GM18502 (cell line): ENCODE data around the gene FGFBP1.
"Not testable (repeated sequence)": the region's sequence is repeated elsewhere in the genome, so short reads cannot be mapped to it uniquely, and the experiment has no call there.

Source experiments
- ATAC-seq: cut with Tn5 transposase; IDR thresholded peaks from one replicate; pipeline ENCODE4 v1.9.1; 2021; ENCODE audit warnings: mild to moderate bottlenecking; ENCODE audit not compliant: unreplicated experiment, poor library complexity

The FGFBP1 gene

DNA sequence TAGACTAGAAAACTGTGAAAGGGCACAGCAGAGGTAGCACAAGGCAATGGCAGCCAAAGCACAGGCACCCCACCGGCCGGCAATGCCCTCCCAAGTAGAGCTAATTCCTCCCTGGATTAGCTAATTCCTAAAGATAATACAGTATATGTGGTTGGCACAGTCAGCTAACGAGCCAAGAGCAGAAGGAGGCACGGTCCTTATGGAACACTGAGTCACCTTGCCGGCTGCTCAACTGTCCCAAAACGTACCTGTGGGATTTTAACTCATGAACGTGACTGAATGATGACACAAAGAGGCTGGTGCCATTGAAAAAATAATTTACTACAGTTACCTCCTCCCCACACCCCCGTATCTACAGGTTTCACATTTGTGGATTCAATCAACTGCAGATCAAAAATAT lies 9.1 kb upstream of the FGFBP1 start:
- no peak for ATAC-seq

DNA sequence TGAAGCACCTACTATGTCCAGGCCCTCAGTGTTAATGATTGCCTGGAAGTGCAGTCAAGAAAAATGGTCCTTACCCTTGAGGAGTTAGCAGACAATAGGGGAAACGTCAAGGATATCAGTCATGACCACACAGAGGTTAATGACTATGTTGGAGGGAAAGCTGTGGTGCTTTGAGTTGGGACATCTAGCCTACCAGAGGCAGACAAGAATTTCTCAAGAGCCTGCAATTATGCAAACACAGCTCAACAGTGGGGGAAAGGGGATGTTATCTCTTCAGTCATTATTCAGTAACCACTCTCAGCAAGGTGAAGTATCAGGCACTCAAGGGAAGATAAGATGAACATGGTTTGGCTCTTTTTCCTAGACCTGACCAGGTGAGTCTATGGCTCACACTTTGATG lies 7.0 kb upstream of the FGFBP1 start:
- ATAC-seq, result no peak

DNA sequence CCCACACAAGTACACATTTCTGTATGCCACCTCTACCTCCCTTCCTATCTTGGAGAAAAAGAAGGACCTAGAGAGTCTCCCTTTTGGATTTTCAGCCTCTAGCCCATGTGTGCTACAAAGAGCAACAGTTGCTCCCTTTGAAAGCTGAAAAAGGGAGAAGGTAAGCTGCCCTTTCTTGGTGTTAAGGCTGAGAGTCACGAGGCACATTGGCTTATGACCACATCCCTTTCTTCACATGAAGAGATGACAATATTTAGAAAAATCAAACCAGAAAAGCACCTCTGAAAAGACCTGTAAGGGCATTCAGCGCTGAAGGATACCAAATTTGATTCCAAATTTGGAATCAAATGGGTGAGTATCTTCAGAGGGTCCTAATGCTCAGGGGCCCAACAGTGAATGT lies 6.4 kb upstream of the FGFBP1 start:
- no peak for ATAC-seq

DNA sequence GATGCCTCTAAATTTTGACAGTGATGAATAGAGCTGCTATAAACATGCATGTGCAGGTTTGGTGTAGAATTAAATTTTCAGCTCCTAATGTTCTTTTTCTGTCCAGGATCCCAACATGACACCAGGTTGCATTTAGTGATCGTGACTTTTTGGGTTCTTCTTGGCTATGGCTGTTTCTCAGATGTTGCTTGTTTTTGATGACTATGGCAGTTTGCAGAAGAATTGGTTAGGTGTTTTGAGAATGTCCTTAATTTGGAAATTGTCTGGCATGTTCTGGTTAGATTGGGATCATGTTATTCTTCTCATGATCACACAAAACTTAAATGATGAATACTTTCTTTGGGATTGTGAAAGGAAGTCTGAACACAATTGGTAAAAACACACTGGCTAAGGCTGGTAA lies 3.7 kb upstream of the FGFBP1 start:
- no peak for ATAC-seq

DNA sequence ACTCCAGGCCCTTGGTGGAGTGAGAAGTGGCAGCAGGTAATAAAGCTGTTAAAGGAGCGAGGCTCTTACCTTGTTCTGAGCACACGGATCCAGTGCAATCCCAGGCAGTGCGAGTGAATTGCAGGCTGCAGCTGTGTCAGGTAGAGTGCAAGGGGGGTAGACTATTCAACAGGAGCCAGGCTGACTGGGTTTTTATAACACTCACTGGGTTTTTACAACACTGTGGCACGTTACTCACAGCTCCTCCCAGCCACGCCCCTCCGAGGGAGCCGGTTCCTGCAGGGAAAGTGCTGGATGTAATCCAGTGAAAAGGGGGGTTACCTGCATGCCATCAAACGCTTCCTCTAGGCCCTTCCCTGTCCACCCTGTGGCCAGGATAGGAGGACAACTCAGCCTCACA lies 358 bp downstream of the FGFBP1 start:
- ATAC-seq, result no peak

DNA sequence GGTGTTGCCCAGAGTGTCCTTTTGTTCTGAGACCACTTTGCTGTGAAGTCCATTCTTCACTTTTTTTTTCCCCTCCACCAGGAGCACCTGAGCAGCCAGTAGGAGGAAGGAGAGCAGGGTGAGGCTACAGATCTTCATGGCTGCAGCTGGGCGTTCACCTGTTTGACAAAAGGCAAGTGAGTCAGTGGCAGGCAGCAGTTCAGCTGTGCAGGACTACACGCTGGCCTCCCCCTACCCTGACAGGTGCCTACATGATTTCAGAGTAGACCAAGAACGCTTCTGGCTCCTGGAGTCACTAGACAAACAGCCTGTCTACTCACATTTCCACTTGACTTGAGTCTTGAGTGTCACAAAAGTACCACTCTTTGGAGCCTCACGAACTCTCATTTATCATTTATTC lies 2.0 kb downstream of the FGFBP1 start:
- ATAC-seq, result no peak

DNA sequence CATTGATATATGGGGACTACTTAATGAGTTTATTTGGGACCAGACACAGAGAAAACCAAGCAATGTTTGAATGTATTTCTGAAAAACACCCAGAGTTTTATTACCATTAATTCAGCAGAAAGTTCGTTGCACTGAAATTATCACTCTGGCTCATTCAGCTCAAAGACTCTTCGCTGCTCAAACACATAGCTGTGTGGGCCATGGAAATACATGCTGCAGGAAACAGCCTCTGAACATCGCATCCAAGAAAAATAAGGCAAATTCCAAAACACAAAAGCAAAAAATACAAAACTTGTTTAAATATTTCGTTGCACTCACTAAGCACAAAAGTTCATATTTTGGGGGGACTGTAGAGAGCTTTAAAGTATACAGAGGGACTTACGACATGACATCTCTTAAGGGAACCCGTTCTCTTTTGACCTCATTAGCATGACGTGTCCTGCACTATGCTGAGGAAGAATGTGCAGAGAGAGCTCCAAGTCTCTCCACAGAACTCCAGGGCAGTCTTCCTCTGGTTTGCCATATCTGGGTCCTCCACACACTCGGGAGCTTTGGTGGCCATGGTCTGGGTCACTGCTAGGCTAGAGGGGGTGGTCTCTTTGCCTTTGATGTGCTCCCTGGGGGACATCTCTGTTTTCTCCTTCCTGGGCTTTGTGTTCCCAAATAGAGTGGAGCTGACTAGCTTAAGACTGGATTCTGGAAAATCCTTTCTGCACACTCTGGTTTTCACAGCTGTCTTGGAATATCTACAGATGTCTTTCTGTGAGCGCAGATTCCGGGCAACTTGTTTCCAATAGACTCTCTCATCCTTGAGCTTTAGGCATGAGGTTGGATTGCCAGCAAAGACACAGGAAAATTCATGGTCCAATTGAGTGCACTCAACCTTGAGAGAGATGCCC lies 2.8 kb downstream of the FGFBP1 start:
- no peak for ATAC-seq

DNA sequence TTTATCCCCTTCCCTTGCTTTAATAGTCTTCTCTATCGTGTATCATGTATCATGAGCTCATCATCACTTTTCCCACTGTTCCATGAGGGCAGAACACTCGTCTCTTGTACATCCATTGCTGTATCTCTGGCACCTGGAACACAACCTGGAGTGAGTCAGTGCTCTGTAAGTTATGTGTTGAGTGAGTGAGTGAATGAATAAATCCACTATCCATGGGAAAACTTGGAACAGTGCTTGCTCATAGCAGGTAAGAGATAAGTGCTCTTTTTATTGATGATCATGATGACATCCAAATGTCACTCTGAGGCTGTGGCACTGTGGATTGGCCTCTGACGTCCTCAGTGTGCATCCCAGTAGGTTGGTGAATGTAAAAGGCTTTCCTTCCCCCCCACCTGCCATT lies 4.3 kb downstream of the FGFBP1 start:
- ATAC-seq, result no peak

DNA sequence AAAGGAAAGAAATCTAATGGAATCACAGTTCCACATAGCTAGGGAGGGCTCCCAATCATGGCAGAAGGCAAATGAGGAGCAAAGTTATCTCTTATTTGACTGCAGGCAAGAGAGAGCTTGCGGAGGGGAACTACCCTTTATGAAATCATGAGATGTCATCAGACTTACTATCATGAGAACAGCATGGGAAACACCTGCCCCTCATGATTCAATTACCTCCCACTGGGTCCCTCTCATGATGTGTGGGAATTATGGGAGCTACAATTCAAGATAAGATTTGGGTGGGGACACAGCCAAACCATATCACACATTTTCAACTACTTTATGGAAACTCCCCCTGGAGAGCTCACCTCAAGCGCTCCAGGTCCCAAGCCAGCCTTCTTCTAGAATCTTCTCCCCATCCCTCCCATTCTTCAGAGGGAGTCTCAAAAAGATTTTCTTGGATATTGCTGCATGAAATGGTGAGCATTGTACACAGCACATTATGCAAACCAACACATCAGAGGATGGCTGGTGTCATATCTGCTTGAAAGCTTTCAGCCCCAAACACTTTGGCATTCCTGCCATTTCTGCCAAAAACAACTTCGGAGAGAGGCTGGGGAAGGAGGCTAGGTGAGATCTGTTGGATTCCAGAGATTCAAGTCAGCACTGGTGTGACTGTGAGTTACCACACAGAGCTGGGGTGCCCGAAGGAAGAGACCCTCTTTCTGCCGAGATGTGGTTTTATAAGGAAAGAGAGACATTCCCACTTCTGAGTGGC lies 6.9 kb downstream of the FGFBP1 start:
- ATAC-seq, result no peak

DNA sequence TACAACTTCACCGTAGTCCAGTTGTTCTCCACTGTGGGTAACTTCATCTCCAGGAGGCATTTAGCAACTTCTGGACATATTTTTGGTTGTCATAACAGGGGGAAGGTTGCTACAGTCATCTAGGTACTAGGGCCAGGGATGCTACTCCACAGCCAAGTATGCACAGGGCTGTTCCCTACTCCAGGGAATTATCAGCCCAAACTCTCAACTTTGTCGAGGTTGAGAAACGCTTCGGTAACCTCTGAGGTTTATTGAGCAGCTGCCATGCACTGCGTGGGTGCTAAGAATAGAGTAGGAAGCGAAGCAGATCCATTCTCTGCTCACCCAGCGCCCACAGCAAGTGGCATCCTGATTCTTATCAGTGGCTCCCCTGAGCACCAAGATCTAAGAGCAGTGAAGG lies 8.2 kb downstream of the FGFBP1 start:
- ATAC-seq, result peak; percentile 45

DNA sequence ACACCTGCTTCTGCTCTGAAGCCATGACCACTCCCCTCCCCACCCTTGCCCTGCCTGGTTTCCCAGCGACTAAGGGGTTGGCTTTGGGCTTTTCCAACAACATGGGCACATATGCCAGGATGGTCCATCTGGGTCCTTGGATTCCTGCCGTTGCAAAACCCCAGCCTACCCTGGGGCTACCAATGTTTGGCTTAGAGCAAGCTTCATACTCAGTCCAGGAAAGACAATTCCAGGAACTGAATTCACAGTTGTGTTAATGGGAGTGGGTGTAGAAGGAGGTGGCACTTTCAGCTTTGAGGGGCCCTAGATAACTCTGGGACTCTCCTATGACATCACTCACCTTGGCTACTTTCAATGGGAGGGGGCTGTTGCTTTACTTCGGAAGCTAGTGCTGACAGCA lies 9.0 kb downstream of the FGFBP1 start:
- no peak for ATAC-seq

DNA sequence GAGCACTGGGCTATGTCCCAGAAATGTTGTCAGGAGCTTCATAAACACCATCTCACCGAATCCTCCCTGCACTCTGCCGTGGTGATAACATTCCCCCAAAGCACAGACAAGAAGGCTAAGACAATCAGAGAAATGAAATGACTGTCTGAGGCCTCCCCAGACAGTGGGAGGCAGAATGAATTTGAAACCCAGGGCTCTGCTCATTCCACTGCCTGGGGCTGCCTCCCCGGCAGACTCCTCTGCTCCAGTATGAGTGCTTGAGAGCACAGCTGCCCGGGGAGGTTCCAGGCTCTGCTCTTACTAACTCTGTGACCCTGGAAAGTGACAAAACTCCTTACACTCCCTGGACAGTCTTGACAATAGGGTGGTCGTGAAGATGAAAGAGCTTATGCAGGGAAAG lies 9.7 kb downstream of the FGFBP1 start:
- ATAC-seq, result no peak

DNA sequence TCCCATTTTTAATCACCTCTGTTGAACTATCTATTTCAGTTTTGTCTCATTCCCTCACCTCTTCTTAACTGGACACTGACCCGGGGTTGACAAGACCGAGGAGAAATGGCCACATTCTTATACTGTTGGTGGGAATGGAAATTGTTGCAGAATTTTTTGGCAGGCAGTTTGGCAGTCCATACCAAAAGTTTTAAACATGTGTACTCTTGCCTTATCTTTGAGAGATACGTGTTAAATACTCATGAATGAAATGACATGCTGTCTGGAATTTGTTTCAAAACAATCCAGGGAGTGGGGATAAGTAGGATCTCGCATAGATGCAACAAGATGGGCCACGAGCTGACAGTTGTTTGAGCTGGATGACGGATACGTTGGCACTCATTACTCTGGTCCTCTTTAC lies 12.1 kb downstream of the FGFBP1 start:
- ATAC-seq, result no peak

DNA sequence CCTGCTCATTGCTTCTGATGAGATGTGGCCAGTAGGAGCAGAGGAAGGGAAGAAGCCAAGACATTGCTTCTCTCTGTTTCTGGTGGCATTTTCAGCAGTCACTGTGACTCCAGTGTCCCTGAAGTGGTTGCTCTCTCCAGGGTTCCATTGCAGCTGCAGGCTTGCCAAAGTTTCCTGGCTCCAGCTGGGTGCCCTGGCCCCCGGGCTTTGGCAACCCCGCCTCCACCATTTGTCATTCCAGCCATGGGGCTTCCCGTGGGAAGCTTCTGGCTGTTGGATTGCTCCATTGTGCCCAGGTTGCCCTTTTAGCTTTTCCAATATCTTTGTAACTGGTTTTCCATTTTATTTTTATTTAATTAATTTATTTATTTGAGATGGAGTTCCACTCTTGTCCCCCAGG lies 12.7 kb downstream of the FGFBP1 start:
- ATAC-seq, result no peak

DNA sequence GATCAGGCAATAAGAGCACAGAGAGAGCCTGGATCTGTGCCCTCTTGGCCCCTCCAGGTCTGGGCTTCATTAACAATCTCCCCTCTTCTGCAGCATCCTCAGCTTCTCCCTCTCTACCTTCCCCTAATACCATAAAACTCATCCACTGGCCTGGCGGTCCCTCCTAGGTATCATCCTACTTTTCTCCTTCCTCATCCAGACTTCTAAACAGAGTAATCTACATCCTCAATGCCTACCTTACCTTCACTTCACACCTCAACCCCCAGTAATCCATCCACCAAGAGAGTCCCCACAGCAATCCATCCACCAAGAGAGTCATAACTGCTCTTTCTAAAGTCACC lies 17.0 kb downstream of the FGFBP1 start:
- no peak for ATAC-seq

DNA sequence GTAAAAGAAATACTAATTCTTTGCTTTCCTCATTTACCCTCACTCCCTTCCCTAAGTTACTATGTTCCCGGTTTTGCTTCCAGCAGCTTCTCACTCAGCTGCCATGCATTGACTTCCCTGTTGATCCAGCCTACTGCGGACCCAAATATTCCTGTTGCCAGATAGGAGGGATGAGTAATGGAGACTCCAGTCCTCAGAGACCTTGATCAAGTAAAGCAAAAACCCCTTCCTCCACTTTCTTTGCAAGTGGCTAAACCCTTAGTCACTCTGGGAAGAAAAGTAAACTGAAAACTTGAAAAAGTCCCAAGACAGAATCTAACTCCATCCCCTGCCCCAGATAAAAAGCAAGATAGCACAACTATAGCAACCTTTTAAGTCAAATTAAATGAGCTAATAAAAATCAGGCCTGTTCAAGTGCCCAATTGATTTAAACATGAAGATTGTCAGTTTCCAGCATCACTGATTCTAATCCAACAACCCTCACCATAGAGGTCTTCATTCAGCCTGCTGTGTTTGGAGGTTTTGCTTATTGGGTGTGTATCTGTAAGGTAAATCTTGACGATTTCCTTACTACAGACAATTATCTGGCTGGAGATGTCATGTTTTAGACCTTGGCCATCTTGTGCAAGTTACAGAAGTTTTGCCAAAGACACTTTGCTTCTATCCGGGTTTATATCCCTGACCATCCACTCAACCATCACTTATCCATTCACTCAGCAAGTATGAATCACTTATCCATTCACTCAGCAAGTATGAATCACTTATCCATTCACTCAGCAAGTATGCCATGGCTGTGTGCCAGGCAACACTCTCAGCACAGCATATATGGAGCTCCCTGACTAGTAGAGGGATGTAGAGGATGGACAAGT lies 17.6 kb downstream of the FGFBP1 start:
- no peak for ATAC-seq

DNA sequence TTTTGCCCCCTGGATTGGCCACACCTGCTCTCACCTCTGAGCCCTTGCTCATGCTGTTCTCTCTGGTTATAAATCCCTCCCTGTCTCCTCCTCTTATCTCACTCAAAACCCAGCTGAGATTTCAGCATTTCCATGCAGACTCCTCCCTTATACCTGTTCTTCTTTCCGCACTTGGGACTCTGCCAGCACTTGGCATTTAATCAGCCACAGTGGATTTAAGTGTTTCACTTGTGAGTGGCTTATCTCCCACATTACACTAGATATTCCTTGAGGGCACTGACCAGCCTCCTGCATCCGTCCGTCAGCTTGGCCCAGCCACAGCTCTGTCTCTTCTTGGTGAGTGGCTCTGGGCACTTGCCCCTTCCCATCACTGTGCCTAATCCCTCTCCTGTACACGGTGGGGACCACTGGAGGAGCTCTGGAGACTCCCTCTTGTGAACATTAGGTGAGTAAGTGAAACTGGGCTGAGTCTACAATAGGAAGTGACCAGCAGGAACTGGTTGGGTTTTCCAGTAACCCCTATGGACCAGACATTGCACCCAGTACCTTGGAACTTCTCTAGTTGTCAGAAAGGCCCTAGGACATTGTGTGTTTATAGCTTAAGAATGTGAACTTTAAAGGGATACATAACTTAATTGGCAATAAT lies 19.9 kb downstream of the FGFBP1 start:
- no peak for ATAC-seq

DNA sequence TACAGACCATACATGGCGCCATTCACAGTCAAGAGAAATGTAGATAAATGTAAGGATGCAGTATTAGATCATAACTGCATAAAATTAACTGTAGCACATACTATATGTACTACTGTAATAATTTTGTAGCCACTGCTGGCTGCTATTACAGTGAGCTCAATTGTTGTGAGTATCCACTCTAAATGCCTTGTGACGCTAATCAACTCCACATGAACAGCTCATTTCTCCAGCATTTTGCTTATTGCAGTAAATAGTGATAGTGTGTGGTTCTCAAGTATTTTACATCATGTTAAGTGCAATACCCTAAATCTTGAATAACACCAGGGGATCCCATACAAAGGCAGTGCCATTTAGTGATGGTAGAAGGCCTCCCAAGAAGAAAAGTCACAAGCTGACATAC lies 21.2 kb downstream of the FGFBP1 start:
- no peak for ATAC-seq

DNA sequence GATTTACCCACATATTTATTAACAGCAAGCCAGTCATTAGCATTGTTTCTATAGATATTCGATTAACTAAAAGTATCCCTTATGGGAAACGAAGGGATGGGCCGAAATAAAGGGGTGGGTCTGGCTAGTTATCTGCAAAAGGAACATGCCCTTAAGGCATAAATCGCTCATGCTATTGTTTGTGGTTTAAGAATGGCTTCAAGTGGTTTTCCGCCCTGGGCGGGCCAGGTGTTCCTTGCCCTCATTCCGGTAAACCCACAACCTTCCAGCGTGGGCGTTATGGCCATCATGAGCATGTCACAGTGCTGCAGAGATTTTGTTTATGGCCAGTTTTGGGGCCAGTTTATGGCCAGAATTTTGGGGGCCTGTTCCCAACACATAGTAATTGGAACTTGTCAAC lies 22.2 kb downstream of the FGFBP1 start:
- ATAC-seq, result not testable (repeated sequence)

DNA sequence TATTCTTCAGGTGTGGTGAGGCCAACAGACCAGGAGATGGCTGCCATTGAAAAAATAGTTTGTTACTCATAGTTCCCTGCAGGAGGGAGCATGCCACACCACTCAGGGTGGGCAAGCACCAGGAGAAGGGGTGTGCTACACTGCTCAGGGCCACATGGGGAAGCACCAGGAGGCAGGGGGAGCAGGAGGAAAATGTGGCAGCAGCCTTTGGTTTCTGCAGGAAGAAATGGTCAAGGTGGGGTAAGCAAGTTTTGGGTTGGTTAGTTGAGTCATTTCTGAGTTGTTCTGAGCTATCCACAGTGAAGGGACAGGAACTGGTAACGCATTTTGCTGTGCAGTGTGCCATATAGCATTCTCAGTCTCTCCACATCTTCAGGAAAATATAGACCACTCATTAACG lies 23.8 kb downstream of the FGFBP1 start:
- no peak for ATAC-seq
